ENCODE results near the gene PADI1. TPM values are rescaled to one million over a fixed set of nuclear protein-coding genes. Genes with fewer than 3 reads are reported as not detected.

PADI1 gene
- total and polyA plus RNA-seq, 8 donors, result 0.37 to 98.2 TPM; not detected in 6

DNA sequence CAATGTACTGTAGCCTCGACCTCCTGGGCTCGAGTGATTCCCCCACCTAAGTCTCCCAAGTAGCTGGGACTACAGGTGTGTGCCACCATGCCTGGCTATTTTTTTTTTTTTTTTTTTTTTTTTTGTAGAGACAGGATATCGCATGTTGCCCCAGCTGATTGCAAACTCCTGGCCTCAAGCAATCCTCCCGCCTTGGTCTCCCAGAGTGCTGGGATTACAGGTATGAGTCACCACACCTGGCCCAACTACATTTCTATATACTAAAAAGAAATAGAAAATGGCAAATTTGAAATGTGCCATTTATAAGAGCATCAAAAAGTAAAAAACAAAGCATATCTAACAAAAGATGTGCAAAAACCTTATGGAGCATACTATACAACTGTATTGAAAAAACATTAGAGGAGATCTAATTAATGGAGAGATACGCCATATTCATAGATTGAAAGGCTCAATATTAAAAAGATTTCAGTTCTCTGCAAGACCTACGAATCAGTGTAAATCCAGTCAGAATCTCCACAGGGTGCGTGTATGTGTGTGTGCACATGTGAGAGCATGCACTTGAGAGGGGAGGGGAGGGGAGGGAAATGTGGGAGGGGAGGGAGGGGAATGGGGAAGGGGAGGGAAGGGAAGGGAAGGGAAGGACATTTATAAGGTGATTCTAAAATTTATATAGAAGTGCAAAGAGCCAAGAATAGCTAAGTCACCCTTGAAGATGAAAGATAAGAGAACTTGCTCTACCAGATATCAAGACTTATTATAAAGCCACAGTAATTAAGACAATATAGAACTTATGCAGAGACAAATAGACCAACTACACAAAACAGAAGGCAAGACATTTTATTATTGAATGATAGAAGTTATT lies 87.6 kb downstream of the PADI1 start:
- intact Hi-C loops (cut with DNase I; ENCODE audit: low total_unique reads), result no loop called here
- Histone ChIP-seq H3K27me3 (peaks cover 0 to 43% (median 2%) of the 10 kb centered on the region in 3 donors), H3K9me3 (no peaks in the 10 kb centered on the region), H3K27ac (no peak overlapping the region), H3K4me3 (no peak overlapping the region), H3K36me3 (no peaks in the 10 kb centered on the region), H3K4me1 (no peaks in the 10 kb centered on the region)
- TF ChIP-seq, protein P1, sequence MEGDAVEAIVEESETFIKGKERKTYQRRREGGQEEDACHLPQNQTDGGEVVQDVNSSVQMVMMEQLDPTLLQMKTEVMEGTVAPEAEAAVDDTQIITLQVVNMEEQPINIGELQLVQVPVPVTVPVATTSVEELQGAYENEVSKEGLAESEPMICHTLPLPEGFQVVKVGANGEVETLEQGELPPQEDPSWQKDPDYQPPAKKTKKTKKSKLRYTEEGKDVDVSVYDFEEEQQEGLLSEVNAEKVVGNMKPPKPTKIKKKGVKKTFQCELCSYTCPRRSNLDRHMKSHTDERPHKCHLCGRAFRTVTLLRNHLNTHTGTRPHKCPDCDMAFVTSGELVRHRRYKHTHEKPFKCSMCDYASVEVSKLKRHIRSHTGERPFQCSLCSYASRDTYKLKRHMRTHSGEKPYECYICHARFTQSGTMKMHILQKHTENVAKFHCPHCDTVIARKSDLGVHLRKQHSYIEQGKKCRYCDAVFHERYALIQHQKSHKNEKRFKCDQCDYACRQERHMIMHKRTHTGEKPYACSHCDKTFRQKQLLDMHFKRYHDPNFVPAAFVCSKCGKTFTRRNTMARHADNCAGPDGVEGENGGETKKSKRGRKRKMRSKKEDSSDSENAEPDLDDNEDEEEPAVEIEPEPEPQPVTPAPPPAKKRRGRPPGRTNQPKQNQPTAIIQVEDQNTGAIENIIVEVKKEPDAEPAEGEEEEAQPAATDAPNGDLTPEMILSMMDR (IDR thresholded peaks at IDR 0.05), result no peak
- TF ChIP-seq EP300 (IDR thresholded peaks at IDR 0.05) (no peak), POLR2AphosphoS5 (IDR thresholded peaks at IDR 0.05) (no peak), POLR2A (IDR thresholded peaks at IDR 0.05) (no peak)
- 51 to 57% (median 55%) methylated on average over 7 of the region's 7 CpGs for WGBS, 5 donors
- DNase-seq, result no peak

DNA sequence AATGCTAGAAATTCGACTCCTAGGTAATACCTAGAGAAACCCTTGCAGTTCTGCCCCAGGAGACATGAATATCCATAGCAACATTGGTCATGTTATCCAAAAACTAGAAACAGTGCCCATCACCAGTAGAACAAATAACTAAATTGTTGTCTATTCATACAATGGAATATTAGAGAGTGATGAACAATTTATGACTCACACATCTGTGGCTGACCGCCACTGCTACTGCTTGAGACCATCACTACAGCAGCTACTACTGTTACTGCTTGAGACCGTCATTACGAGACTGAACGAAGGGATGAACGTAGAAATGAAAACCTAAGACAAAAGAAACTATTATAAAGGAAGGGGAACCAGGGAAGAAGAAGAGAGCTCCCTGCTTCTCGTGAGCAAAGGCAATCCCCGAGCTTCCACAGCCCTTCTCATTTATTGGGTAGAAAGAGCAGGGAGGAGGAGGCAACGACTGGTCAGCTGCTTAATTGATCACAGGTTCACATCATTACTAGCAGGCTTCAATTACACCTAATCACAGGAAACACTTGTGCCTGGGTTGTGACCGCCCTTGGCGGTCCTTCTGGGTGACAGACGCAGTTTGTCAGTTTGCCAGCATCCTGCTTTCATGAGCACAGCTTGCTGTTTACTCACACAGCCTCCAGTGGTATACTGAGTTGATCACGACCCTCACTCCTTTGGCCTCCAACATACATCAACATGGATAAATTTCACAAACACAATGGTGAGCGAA lies 88.9 kb downstream of the PADI1 start:
- Histone ChIP-seq H3K36me3 (no peaks in the 10 kb centered on the region), H3K9me3 (peaks cover 0 to 1% (median 0%) of the 10 kb centered on the region in 4 donors), H3K27me3 (peaks cover 0 to 33% (median 0%) of the 10 kb centered on the region in 3 donors), H3K4me1 (no peaks in the 10 kb centered on the region), H3K4me3 (no peak overlapping the region), H3K27ac (no peak overlapping the region)
- intact Hi-C loops (cut with DNase I; ENCODE audit: low total_unique reads), result no loop called here
- TF ChIP-seq POLR2A (IDR thresholded peaks at IDR 0.05), result no peak
- no peak for TF ChIP-seq EP300 (IDR thresholded peaks at IDR 0.05)
- TF ChIP-seq, protein P1 (IDR thresholded peaks at IDR 0.05), result no peak
- TF ChIP-seq POLR2AphosphoS5 (IDR thresholded peaks at IDR 0.05), result no peak
- WGBS, 5 donors, result 59 to 72% (median 65%) methylated on average over 14 of the region's 14 CpGs
- no peak for DNase-seq

DNA sequence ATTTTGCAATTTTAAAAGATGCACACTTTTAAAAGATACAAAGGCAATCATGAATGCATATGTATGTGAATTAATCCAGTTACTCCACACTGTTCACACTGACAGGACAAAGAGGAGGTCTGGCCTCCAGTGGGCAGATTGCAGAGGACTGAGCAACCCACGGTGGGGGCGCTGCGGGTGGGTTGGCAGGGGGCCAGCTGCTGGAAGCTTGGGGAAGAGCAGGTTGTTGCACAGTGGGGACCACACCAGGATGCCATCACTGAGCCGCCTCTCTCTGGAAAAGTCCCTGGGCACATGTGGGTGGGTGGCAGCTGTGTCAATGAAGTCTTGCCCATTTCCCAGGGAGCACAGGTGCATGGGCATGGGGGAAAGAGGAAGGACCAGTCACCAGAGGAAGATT lies 90.4 kb downstream of the PADI1 start:
- TF ChIP-seq POLR2A (IDR thresholded peaks at IDR 0.05), result no peak
- no peak for TF ChIP-seq EP300 (IDR thresholded peaks at IDR 0.05)
- TF ChIP-seq, protein P1 (IDR thresholded peaks at IDR 0.05), result no peak
- TF ChIP-seq POLR2AphosphoS5 (IDR thresholded peaks at IDR 0.05), result no peak
- intact Hi-C loops (cut with DNase I; ENCODE audit: low total_unique reads), result no loop called here
- Histone ChIP-seq H3K27me3 (peaks cover 0 to 23% (median 0%) of the 10 kb centered on the region in 3 donors), H3K27ac (no peak overlapping the region), H3K9me3 (peaks cover 0 to 9% (median 0%) of the 10 kb centered on the region in 4 donors), H3K4me1 (no peaks in the 10 kb centered on the region), H3K4me3 (no peak overlapping the region), H3K36me3 (no peaks in the 10 kb centered on the region)
- 72 to 81% (median 75%) methylated on average over 4 of the region's 4 CpGs for WGBS, 5 donors
- DNase-seq, result no peak

Small RNA genes within 50 kb of the gene (small RNA-seq; reads per million reads assigned to genes)
- 0 reads per million in 4 donors for gene MIR3972

Other genes starting within 250 kb of the PADI1 start
- gene MFAP2, start 224.5 kb upstream of the PADI1 start, total RNA-seq, result 10 to 100 TPM in 1 of 5 donors, 1 to 10 TPM in 3, not detected in 1; 5.5 to 31.5 (median 9.3) TPM
- gene MFAP2, start 224.5 kb upstream of the PADI1 start, polyA plus RNA-seq, result 10 to 100 TPM in 1 of 3 donors, 1 to 10 TPM in 2; 2.7 to 10.8 (median 4.2) TPM
- 100 to 1,000 TPM in 2 of 5 donors, 10 to 100 TPM in 3; 11.1 to 249 (median 42.6) TPM for gene ATP13A2, start 193.2 kb upstream of the PADI1 start, total RNA-seq
- gene ATP13A2, start 193.2 kb upstream of the PADI1 start, polyA plus RNA-seq, result 10 to 100 TPM; 14.2 to 22.5 (median 19.9) TPM
- gene SDHB, start 151.1 kb upstream of the PADI1 start, total RNA-seq, result 100 to 1,000 TPM in 3 of 5 donors, 10 to 100 TPM in 2; 42.6 to 246 (median 117) TPM
- 100 to 1,000 TPM in 2 of 3 donors, 10 to 100 TPM in 1; 91.6 to 151 (median 125) TPM for gene SDHB, start 151.1 kb upstream of the PADI1 start, polyA plus RNA-seq
- gene PADI2, start 85.7 kb upstream of the PADI1 start, total RNA-seq, result 10 to 100 TPM in 1 of 5 donors, 1 to 10 TPM in 3, not detected in 1; 1.3 to 86.0 (median 3.9) TPM
- gene PADI2, start 85.7 kb upstream of the PADI1 start, polyA plus RNA-seq, result under 1 TPM; 0.31 to 0.50 (median 0.33) TPM
- not detected for gene PADI3, start 44.0 kb downstream of the PADI1 start, total RNA-seq
- 1 to 10 TPM in 1 of 3 donors, not detected in 2; 5.4 TPM for gene PADI3, start 44.0 kb downstream of the PADI1 start, polyA plus RNA-seq
- gene PADI4, start 103.1 kb downstream of the PADI1 start, total RNA-seq, result under 1 TPM in 1 of 5 donors, not detected in 4; 0.18 TPM
- under 1 TPM in 2 of 3 donors, not detected in 1; 0.08 to 0.25 TPM for gene PADI4, start 103.1 kb downstream of the PADI1 start, polyA plus RNA-seq
- not detected for gene PADI6, start 167.1 kb downstream of the PADI1 start, total RNA-seq
- gene PADI6, start 167.1 kb downstream of the PADI1 start, polyA plus RNA-seq, result not detected
- 10 to 100 TPM; 15.8 to 73.6 (median 35.4) TPM for gene RCC2, start 234.5 kb downstream of the PADI1 start, total RNA-seq
- 10 to 100 TPM; 16.0 to 29.1 (median 22.9) TPM for gene RCC2, start 234.5 kb downstream of the PADI1 start, polyA plus RNA-seq